HG02885 (cell line): ENCODE data around the gene ZCWPW2.

Experiments used
- ATAC-seq: cut with Tn5 transposase; IDR thresholded peaks from one replicate; pipeline ENCODE4 v1.9.1; 2021; ENCODE audit warnings: mild to moderate bottlenecking; ENCODE audit not compliant: unreplicated experiment, poor library complexity

ZCWPW2 gene

DNA sequence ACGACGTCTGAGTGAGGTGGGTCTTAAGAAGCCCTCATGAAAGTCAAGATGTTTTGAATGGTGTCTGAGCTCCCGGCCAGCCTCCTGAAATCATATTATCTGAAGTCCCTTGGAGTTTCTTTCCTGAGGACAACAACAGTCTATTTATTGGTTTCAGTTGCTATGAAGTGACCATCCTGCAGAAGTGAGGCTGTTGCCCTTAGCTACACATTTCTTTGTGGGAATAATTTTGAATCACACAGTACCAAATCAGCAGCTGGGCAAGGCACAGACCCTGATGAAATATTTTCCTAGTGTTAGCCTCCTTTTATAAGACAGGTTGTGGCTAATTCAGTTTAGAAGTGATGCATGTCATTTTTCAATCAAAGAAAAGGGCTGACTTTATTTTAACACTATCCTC lies 220.8 kb downstream of the ZCWPW2 start:
- ATAC-seq = no peak

DNA sequence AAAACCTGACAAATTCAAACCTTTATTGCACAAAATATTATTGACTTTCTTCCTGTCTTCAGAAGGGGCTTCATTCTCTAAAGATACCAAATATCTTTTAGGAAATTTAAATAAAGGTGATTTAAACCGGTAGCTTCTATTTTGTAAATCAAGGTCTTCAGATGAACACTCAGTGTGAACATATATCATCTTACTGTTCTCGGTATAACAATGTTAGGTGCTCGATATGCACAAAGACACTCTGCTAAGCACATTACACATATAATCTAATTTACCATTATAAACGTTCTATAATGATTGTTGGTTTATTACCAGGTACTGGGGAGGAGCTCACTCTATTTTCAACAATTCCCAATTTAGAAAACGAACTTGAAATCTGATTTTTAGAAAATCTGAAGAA lies 225.5 kb downstream of the ZCWPW2 start:
- ATAC-seq = no peak

DNA sequence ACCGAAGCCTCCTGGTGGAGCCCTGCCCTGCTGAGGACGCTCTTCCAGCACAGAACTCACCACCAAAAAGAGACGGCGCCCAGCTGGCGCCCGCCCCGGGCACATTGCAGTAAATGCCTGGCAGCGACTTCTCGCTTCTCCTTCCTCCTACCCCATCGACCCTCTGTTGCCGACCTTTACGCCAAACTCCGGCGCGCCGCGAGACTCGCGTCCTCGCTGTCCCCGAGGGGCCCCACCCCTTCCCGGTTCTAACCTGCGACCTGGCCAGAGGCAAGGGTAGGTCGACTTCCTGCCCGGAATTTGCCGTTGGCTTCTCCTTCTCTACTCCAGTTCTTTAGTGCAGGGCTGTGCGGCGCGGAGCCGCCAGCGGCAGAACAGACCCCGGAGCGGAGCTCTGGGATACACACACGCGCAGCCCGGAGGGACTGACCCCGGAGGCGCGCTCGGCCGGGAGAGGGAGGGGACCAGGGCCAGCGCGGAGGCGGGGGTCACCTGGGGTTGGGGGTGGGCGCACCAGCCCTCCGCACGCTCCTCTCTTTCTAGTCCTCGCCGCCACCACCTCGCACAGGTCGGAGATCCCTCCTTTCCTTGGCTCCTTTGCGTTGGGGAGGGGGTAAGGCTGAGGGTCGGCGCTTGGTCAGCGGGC lies 226.7 kb downstream of the ZCWPW2 start:
- no peak for ATAC-seq
